OCI-LY3 (cell line): ENCODE data around the gene METTL4.

Experiments
- CTCF ChIP-seq: fragments of 200-600, 300-600 bp; sonication (generic); IDR thresholded peaks from 2 replicates; pipeline ENCODE4 v1.5.1; 2014; ENCODE audit warnings: antibody characterized with exemption, low read length, low read depth
- EZH2phosphoT487 ChIP-seq: fragments of 200-600 bp; shearing (Covaris generic); IDR thresholded peaks from 2 replicates; pipeline ENCODE4 v1.6.1; 2018; ENCODE audit warnings: antibody characterized with exemption, mixed run types, low read depth

GRCh38 chr18:2515908-2516625 lies 55.2 kb downstream of the METTL4 start:
- no peak for TF ChIP-seq CTCF
- TF ChIP-seq EZH2phosphoT487: no peak
